ENCODE data around the gene RNFT2. TPM values are rescaled to one million over a fixed set of nuclear protein-coding genes. Genes with fewer than 3 reads are reported as not detected.

The RNFT2 gene
- total RNA-seq, 1 experiment from 2014 or later, result 34.9 TPM

DNA sequence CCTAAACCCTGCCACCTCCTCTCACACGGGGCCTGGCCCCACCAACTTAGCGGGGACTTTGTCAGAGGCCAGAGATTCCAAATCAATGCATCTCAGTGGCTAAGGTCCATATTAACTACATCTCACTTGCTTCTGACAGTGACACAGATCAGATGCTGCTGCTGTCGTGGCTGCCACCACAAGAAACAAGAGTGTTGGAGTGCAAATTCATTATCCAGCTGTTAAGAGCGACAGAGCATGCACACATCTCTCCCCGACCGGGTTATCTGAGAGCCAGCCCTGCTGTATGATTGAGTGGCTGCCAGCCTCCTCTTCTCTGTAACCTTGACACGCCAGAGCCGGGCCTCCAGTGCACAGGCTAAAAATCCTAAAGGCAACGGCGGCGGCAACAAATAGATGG is 40.4 kb upstream of the RNFT2 start (continued):
- TF ChIP-seq, protein P1, sequence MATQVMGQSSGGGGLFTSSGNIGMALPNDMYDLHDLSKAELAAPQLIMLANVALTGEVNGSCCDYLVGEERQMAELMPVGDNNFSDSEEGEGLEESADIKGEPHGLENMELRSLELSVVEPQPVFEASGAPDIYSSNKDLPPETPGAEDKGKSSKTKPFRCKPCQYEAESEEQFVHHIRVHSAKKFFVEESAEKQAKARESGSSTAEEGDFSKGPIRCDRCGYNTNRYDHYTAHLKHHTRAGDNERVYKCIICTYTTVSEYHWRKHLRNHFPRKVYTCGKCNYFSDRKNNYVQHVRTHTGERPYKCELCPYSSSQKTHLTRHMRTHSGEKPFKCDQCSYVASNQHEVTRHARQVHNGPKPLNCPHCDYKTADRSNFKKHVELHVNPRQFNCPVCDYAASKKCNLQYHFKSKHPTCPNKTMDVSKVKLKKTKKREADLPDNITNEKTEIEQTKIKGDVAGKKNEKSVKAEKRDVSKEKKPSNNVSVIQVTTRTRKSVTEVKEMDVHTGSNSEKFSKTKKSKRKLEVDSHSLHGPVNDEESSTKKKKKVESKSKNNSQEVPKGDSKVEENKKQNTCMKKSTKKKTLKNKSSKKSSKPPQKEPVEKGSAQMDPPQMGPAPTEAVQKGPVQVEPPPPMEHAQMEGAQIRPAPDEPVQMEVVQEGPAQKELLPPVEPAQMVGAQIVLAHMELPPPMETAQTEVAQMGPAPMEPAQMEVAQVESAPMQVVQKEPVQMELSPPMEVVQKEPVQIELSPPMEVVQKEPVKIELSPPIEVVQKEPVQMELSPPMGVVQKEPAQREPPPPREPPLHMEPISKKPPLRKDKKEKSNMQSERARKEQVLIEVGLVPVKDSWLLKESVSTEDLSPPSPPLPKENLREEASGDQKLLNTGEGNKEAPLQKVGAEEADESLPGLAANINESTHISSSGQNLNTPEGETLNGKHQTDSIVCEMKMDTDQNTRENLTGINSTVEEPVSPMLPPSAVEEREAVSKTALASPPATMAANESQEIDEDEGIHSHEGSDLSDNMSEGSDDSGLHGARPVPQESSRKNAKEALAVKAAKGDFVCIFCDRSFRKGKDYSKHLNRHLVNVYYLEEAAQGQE (IDR thresholded peaks at IDR 0.05; ENCODE audit: low read depth), result no peak
- TF ChIP-seq, protein P2, sequence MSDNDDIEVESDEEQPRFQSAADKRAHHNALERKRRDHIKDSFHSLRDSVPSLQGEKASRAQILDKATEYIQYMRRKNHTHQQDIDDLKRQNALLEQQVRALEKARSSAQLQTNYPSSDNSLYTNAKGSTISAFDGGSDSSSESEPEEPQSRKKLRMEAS (IDR thresholded peaks at IDR 0.05), result no peak
- TF ChIP-seq ZNF274 (IDR thresholded peaks at IDR 0.05; ENCODE audit: low read depth, low read length) (no peak), ELF1 (IDR thresholded peaks at IDR 0.05; ENCODE audit: borderline replicate concordance, low read depth) (no peak), SRF (IDR thresholded peaks at IDR 0.05; ENCODE audit: low read depth) (no peak), TCF7L2 (IDR thresholded peaks at IDR 0.05; ENCODE audit: borderline replicate concordance, extremely low read depth, insufficient read depth, insufficient read length) (no peak), ZFX (IDR thresholded peaks at IDR 0.05) (no peak), JUND (IDR thresholded peaks at IDR 0.05) (no peak)

DNA sequence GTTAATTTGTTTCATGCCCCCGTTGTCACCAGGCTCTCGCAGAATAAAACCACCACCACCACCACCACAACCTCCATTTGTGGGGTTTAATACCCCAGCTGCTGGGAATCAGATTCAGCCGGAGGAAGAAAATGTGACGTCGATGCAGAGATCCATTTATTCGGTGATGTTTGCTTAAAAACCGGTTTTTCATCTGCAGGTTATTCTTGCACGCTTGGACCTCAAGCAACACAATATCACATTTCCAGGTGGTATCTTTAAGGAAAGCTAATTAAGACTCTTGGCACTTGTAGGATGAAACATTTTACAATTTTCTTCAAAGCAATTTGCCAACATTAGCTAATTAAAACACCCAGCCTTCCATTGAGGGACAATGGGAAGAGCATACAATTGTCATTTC is 40.0 kb upstream of the RNFT2 start:
- ChIA-PET POLR2A (interaction anchor here (1.5 kb wide), 1 partner anchor 11 kb away, joined by 3 read pairs; no protein-coding TSS in a partner anchor), CTCF (interaction anchor here (0.9 to 2.0 kb wide), 4 partner anchors 11 to 715 kb away, joined by 4 to 8 read pairs (median 7); no protein-coding TSS in a partner anchor), RAD21 (ENCODE audit: low non-redundant PET in 1 of 2, low total read pairs in 2 of 2, uncharacterized antibody in 2 of 2, unreplicated experiment in 2 of 2) (no interaction called here)
- H3K27ac ChIP-seq (ENCODE audit: low read depth, low read length), result no peak overlapping the region
- no peak for ATAC-seq
- no peaks in the 10 kb centered on the region for H3K79me2 ChIP-seq (ENCODE audit: insufficient read depth, low read length)
- intact Hi-C loops (cut with micrococcal nuclease), result loop anchor here (5.0 to 10.0 kb wide), 3 partner anchors 423 to 631 kb away; partner anchors contain the start of gene MED13L
- H3K27me3 ChIP-seq (ENCODE audit: insufficient read depth, low read length), result no peaks in the 10 kb centered on the region
- no peaks in the 10 kb centered on the region for H3K9me3 ChIP-seq (ENCODE audit: control insufficient read depth in 1 of 2, insufficient read depth in 1 of 2, low read depth in 1 of 2, low read length in 2 of 2)
- H3K4me2 ChIP-seq (ENCODE audit: low read length), result no peak overlapping the region
- no TSS peak for BruUV-seq (replicated peaks)
- H3K36me3 ChIP-seq (ENCODE audit: control insufficient read depth in 1 of 2, insufficient read depth in 2 of 2, low read length in 2 of 2), result no peaks in the 10 kb centered on the region
- no peaks in the 10 kb centered on the region for H4K20me1 ChIP-seq (ENCODE audit: insufficient read depth)
- no peak overlapping the region for H3K4me3 ChIP-seq (replicated peaks in 1 of 2; ENCODE audit: low read depth in 1 of 2, low read length in 2 of 2)
- H3K4me1 ChIP-seq (ENCODE audit: control insufficient read depth in 1 of 2, insufficient read depth in 2 of 2, low read length in 2 of 2), result no peaks in the 10 kb centered on the region
- no peak for DNase-seq (ENCODE audit: low read depth, low spot score)
- H3K9me2 ChIP-seq (ENCODE audit: insufficient read depth), result no peaks in the 10 kb centered on the region
- no peak overlapping the region for H2AFZ ChIP-seq (ENCODE audit: low read depth, low read length, poor library complexity, severe bottlenecking)
- H3K9ac ChIP-seq (ENCODE audit: low read length), result no peak overlapping the region
- TF ChIP-seq ZNF274 (IDR thresholded peaks at IDR 0.05; ENCODE audit: low read depth, low read length), result no peak
- TF ChIP-seq, protein P3, sequence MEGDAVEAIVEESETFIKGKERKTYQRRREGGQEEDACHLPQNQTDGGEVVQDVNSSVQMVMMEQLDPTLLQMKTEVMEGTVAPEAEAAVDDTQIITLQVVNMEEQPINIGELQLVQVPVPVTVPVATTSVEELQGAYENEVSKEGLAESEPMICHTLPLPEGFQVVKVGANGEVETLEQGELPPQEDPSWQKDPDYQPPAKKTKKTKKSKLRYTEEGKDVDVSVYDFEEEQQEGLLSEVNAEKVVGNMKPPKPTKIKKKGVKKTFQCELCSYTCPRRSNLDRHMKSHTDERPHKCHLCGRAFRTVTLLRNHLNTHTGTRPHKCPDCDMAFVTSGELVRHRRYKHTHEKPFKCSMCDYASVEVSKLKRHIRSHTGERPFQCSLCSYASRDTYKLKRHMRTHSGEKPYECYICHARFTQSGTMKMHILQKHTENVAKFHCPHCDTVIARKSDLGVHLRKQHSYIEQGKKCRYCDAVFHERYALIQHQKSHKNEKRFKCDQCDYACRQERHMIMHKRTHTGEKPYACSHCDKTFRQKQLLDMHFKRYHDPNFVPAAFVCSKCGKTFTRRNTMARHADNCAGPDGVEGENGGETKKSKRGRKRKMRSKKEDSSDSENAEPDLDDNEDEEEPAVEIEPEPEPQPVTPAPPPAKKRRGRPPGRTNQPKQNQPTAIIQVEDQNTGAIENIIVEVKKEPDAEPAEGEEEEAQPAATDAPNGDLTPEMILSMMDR (IDR thresholded peaks at IDR 0.05 in 2 of 3, conservative IDR thresholded peaks at IDR 0.05 in 1 of 3; ENCODE audit: borderline replicate concordance in 1 of 3, insufficient read depth in 1 of 3, low read depth in 2 of 3, low read length in 2 of 3), result no peak
- TF ChIP-seq SP1 (IDR thresholded peaks at IDR 0.05; ENCODE audit: low read depth), result no peak
- TF ChIP-seq POLR2AphosphoS5 (IDR thresholded peaks at IDR 0.05; ENCODE audit: low read depth, low read length), result no peak
- TF ChIP-seq FOSL1 (IDR thresholded peaks at IDR 0.05; ENCODE audit: low read depth), result no peak
- TF ChIP-seq SRF (IDR thresholded peaks at IDR 0.05; ENCODE audit: low read depth), result no peak
- no peak for TF ChIP-seq EZH2 (IDR thresholded peaks at IDR 0.05)
- no peak for TF ChIP-seq ELF1 (IDR thresholded peaks at IDR 0.05; ENCODE audit: borderline replicate concordance, low read depth)
- TF ChIP-seq, protein P1 (IDR thresholded peaks at IDR 0.05; ENCODE audit: low read depth), result no peak
- TF ChIP-seq EZH2phosphoT487 (IDR thresholded peaks at IDR 0.05; ENCODE audit: borderline replicate concordance), result no peak
- TF ChIP-seq, protein P4, sequence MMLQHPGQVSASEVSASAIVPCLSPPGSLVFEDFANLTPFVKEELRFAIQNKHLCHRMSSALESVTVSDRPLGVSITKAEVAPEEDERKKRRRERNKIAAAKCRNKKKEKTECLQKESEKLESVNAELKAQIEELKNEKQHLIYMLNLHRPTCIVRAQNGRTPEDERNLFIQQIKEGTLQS (IDR thresholded peaks at IDR 0.05), result no peak
- TF ChIP-seq POLR2A (IDR thresholded peaks at IDR 0.05; ENCODE audit: borderline replicate concordance, extremely low read depth, insufficient read depth, insufficient read length), result no peak

Measured in HCT116 (cell line).